Right lobe of liver (tissue), 4 donors: ENCODE measurements around the gene RELT.

ENCODE experiments used
- CTCF ChIP-seq, 4 donors: fragments of 200-600 bp in 3 of 4; fragments of 450-650 bp in 1 of 4; IDR thresholded peaks; one replicate each; pipeline versions ENCODE4 v1.5.1 to v1.8.0; 2016 to 2022; ENCODE audit warnings: antibody characterized with exemption in 4 of 4, mild to moderate bottlenecking in 2 of 4
- POLR2A ChIP-seq: fragments of 450-650 bp; IDR thresholded peaks from one replicate; pipeline ENCODE4 v1.6.1; 2017; ENCODE audit warnings: antibody characterized with exemption, mild to moderate bottlenecking
- donor health status: DM: no; HTN: no; CAD: no.
- donor health status: DM: no; HTN: no; CAD: no.
- donor health status: DM: no; HTN: yes; CAD: no.

DNA sequence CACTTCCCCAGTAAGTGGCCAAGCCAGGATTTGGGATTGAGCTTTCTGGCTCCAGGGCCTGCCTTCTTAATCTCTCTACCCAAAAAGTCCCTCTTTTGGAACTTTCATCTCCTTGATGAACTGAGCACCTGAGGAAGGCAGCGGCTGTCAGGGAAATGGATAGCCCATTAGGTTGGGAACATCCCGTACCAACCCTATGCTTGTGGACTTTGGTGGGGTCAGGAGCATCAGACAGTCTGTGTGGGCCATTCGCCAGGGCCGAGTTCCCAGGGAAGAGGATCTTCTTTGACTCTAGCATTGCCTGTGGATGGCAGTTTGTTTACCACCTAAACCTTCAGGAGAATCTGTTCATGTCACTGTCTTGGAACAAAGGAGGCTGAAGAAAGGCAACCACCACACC, 37.9 kb upstream of the RELT start:
- TF ChIP-seq CTCF (IDR thresholded peaks at IDR 0.05) (no peak), POLR2A (no peak)
